Stimulated activated CD4-positive, alpha-beta T cell treated with anti-CD3 and anti-CD28 coated beads, TNF-alpha, amount 100 ng/mL, for 4 hours (primary cell): ENCODE results near the gene ZIC3.
"Not testable (repeated sequence)": the region's sequence is repeated elsewhere in the genome, so short reads cannot be mapped to it uniquely, and the experiment has no call there.

ENCODE experiments used
- DNase-seq, 3 experiments: peaks; one replicate each; pipeline ENCODE4 v3.0.0-alpha.2; 2020; ENCODE audit warnings: low read depth in 3 of 3

The ZIC3 gene

DNA sequence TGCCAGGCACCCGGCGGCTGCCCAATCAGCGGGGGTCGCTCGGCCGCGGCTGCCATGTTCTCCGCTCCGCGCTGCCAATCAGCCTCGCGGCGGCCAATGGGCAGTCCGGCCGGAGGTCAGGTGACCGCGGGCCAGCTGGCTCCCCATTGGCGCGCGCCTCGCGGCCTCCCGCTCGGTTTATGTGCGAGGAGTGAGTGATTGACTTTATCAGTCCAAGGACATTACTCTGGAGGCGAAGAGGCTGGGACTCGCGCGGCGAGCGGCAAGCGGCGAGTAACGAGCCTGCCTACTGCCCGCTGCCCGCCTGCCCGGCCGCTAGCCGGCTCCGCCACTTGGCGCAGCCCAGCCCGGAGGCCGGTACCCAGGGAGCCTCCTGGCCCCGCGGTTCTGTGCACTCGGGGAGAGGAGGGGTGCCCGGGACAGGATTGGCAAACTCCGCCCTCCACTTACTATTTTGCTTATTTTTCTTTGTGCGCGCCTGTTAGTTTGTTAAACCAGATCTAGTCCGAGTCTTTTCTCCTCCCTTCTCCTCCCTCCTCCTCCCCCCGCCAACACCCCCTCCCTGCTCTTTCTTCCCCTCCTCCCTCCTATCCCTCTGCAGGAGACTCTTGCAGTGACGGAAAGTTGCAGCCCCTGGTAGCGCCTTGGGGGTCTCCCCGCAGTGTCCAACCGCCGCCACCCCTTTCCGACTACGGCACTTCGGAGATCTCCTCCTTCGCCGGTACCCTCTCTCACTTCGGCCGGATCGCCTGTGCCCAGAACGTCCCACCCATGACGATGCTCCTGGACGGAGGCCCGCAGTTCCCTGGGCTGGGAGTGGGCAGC, at the start of gene ZIC3:
Gene ZIC3 (plus strand): TSS at position 207 of the 825 bp plus-strand sequence. CDS start 565 bp downstream, at position 772.
- no peak for DNase-seq

DNA sequence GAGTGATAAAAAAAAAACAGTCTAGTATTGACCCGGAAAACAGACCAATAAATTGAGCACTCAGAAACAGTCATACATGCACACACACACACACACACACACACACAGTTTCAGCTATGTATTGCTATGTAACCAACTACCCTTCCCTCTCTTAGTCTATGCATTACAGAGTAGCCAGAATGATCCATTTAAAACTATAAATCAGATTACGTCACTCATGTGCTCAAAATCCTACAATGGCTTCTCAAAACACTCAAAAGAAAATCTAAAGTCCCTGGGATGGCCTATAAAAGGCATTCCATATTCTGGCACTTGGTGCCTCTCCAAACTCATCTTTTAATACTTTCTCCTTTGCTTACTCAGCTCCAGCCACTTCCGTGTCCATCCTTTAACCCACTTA, 46.5 kb upstream of the ZIC3 start:
- DNase-seq, result no peak

DNA sequence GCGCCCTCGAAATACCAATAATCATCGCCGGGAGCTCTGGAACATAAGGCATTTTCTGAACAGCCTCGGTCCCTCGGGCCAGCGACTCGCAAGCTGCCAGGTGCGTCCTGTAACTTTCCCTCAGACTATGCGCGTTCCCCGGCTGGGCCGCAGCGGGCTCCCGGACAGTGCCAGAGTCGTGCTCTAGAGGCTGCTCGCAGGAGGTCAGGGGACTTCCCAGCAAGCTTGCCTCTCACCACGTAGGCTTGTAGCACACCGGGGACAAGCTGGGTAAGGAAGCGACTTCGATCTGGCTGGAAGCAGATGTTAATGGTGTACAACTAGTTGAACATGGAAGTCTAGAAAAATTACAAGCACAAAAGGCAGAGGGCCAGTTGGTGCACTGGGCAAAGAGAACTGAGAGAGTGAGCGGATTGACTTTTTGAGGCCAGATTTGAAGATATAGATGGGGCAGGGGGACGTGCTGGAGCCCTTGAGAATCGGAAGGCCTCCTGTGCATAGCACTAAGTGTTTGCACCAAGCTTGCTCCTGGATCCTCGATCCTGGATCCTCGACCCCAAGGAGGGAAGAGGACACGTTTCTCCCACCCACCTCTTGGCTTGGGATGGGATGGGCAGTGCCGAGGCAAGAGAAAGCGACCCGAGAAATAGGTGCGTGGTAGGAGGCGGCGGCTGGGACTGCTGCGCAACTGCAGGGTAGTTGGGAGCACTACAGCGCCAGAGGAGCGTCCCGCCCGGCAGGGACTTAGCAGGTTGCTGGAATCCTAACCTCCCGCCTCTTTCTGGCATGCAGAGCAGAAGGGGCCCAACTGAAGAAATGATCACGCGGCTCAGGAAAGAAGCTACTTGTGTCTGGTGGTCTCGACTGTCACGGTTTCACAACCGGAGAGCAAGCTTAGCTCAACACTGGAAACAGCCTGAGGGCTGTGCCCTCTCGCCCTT, 19.9 kb upstream of the ZIC3 start:
- no peak for DNase-seq

DNA sequence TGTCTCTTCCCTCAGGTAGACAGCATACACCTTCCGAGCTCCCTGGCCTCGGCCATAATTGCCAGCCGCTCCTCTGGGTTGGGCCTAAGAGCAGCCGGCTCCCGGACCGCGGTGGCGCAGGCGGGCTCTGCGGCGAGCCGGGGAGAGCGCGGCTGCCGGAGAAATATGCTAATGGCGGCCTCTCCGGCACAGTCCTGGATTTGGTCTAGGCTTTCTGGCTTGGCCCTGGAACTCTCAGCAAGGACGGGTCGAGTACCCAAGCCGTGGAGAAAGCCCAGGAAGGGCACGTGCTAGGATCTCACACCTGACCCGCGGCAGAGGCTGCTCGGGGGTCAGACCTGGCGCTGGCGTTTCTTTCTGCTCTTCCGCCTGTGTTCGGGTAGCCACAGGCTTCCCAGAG, 18.6 kb upstream of the ZIC3 start:
- no peak for DNase-seq

DNA sequence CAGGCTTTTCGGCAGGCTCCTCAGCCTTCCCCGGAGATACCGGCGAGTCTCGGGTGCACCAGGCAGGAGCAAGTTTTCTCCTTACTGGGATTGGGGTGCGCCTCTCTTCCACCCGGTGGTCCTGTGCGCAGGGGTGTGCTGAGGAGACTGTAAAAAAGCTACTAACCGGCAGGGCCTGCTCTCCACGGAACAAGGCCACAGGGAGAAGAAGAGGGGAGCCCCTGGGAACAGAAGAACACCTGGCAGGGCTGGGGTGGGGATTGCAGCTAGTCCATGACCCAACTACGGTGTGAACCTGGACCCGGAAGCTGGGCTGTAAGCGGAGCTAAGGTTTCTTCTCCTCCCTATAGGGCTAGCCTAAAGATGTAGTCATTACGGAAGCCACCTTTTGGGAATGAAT, 17.7 kb upstream of the ZIC3 start:
- DNase-seq, result no peak

DNA sequence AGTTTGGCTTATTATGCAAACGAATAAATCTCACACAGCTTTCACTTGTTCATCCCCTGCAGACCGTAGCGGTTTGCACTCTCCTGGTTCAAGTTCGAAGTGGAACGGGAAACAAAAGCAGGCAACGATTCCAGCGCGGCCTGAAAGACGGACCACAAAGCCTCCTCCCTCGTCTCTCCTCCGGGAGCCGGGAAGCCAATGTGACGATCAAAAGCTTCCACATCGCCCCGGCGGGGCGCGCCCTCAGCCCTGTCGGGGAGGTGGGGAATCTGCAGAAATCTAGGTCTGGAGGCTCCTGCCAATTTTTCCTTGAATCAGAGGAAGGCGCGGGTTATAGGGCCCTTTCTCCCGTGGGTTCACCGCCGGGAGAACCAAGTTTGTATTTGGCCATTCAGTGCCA, 16.9 kb upstream of the ZIC3 start:
- no peak for DNase-seq

DNA sequence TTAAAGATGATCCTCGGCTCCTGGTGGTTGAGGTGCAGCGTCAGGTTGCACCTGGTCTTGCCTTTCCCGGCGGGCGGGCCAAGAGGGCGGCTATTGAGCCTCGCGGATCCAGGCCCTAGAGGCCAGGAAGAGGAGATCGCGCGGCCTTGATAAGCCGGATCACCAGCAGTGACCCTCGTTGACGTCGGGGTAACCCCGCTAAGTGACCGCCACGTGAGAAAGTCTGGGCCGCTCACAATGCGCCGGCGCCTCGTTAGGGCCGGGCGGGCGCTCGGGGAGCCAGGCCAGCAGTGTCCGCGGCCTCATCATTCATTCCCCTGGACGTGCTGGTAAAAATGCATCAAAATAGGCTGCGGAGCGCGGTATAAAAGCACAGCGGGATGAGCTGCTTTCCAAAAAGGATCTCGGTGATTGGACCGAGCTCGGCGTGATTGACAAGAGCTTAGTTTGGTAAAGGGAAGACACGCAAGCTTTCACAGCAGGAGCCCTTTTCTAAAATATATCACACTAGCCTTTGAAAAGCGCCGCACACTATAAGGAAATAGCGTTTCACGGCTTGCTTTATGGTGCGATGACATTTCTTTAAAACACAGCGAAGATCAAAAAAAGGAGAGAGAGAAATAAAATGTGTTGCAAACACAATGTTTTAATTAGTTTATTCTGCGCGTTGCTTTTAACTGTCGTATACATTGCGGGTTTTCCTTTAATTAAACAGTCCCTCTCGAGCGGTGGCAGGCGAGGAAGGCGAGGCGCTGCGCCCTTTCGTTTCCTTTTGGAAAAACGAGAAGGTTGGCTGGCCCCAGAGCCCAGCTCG, 15.9 kb upstream of the ZIC3 start:
- no peak for DNase-seq

DNA sequence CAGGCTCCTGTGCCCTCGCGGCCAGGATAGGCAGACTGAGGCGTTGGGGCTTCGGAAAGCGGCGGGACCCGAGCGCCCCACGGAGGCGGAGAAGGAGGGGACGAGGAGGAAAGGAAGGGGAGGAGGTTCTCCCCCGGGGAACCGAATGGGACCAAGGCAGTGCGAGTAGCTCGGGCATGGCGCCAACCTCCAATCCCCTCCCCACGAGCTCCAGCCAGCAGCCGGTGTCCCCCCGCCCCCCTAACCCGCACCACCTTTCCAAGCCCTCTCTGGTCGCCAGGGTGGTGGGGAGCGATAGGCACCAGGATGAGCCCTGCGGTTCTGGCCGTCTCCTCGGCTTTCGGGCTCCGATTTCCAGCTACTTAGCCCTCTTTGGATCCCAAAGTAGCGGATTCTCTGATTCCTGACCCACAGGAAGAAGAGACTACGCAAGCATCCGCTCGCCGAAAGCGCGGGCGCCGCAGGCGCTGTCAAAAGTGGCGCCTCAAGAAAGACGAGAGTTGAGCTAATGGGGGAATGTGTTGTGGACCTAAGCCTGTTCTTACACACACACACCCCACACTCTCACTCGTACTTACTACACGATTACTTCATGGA, 15.2 kb upstream of the ZIC3 start:
- no peak for DNase-seq

DNA sequence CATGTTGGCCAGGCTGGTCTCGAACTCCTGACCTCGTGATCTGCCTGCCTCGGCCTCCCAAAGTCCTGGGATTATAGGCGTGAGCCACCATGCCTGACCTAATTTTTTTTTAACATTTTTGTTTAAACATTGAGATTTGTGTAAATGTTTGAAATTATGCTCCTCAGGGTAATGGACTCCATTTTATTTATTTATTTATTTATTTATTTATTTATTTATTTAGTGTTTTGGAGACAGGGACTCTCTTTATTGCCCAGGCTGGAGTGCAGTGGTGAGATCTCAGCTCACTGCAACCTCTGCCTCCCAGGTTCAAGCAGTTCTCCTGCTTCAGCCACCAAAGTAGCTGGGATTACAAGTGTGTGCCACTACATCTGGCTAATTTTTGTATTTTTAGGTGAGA, 13.8 kb upstream of the ZIC3 start:
- not testable (repeated sequence) for DNase-seq

DNA sequence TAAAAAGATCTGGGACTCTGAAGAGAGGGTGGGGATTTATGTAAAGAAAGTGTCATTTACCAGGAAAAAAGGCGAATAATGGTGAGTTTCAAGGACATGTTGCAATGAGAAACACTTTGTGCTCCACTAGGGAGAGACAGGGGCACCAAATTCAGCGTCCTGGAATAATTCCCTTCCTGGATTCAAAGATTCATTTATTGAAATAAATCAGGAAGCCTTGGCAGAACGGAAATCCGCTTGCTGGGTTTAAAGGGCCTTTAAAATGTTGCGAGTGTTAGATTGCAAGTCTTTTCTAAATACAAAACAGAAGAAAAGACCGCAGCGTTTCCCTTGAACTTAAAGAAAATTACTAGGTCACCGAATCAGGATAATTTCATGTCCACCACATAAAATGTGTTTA, 3.8 kb upstream of the ZIC3 start:
- no peak for DNase-seq

DNA sequence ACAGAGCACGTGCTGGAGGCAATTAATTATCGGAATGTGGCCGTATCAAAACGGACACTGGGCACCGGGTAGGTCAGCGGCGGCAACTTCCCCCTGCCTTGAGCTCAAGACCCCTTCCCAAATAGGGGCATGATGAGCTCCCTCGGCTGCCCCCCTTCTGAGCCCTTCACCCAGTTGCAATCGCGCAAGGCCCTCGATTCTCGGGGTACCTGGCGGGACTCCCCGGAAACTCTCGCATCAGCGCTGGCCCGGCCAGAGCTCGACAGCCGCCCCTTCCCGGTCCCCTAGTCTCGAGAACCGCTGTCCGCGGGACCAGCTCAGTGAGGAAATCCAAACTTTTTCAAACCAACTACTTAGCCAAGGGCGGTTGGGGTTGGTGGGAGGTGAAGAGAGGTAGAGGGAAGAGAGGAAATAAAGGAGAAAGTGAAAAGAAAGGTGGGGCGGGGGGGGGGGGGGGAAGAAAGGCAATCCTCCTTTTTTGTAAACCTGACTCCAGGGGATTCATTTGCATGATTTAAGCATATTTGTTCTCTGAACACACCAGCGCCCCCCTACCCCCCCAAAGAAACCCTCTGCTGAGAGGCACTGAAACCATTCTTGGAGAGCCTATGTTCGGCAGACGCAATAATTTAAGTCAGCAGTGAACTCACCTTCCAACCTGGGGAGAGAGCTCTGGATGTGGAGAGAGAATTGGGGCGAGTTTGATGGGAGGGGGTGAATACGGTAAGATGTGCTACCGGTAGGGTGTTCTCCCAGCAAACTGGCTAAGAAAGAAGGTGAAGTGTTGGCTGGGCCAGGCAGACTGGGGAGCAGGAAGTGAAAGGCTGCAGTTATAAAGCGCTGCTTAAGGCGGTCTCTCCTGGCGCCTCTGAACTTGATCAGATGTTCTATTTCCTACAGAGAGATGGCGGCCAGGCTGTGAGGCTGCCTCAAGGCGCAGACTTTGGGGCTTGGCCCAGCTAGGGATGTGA, 2.0 kb upstream of the ZIC3 start:
- no peak for DNase-seq

DNA sequence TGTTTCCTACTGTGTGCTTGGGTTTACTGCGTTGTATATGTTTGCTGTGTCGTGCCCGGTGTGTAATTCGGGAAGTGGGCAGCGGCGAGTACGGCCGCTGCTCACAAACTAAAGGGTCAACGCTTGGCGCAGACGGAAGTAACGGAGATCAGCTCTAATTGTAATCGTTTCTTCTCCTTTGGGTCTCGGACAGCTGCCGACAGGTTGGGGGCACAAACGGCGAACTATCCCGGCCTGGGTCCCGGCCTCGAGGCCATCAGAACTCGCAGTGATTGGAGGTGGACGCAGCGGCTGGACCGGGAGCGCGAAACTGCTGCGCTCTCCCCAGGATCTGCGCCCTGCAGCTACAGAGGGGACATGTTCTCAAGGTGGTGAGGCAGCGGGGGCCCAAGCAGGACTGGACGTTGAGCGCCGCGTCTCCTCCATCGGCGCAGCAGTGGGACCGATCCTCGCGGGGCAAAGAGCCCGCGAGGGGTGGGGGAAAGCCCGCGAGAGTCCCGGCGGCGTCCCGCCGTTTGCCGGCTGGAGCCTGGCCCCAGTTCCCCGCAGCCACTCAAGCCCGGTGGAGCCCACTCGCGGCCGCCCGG, 516 bp upstream of the ZIC3 start:
- DNase-seq, result no peak

DNA sequence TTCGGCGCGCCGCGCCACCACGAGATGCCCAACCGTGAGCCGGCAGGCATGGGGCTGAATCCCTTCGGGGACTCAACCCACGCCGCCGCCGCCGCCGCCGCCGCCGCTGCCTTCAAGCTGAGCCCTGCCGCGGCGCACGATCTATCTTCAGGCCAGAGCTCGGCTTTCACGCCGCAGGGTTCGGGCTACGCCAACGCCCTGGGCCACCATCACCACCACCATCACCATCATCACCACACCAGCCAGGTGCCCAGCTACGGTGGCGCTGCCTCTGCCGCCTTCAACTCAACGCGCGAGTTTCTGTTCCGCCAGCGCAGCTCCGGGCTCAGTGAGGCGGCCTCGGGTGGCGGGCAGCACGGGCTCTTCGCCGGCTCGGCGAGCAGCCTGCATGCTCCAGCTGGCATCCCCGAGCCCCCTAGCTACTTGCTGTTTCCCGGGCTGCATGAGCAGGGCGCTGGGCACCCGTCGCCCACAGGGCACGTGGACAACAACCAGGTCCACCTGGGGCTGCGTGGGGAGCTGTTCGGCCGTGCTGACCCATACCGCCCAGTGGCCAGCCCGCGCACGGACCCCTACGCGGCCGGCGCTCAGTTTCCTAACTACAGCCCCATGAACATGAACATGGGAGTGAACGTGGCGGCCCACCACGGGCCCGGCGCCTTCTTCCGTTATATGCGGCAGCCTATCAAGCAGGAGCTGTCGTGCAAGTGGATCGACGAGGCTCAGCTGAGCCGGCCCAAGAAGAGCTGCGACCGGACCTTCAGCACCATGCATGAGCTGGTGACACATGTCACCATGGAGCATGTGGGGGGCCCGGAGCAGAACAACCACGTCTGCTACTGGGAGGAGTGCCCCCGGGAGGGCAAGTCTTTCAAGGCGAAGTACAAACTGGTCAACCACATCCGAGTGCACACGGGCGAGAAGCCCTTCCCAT, 1.1 kb downstream of the ZIC3 start:
- no peak for DNase-seq

DNA sequence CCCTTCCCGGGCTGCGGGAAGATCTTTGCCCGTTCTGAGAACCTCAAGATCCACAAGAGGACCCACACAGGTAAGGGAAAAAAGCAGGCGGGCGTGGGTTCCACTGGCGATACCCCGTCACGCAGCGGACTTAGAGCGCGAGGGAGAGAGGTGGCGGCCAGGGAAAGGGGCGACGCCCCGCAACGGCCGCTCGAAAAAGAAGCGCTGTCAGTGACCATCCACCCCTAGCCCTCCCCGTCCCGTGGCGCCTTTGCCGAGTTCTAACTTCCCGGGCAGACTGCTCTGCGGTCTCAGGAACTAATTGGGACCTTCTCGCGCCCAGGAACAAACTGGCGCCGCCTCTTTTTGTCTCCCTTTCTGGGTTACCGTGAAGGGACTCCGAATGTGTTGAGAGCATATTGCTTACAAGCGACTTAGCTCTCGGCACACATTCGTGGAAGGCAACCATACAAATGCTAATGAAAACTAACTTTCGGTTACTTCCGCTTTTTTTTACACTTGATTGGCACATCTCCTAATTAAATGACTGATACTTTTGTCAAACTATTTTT, 1.8 kb downstream of the ZIC3 start:
- no peak for DNase-seq

DNA sequence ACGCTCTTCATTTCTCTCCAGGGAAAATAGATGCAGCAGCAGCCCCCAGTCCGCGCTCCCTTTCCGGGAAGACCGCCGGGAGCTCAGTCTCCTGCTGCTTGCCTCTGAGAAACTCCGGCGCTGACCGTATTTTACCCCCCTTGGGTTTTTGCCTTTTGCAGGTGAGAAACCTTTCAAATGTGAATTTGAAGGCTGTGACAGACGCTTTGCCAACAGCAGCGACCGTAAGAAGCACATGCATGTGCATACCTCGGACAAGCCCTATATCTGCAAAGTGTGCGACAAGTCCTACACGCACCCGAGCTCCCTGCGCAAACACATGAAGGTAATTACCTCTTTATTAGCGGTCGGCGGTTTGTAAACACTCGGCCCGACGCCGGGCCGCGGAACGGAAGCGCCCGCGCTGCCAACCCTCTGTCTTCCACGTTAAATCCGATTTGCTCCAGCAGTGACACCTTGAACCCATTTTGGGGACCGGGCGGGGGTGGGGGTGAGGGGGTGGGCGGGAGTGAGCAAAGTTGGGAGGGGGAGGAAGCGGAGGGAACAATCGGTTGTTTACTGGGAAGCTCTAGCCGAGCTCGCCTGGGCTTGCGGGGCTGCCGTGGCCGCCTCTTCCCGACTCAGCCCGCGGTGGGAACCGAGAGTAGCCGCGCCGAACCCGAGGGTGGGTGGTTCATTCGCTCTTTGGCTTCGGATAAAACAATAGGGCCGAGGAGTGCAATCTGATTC, 3.0 kb downstream of the ZIC3 start:
- no peak for DNase-seq

DNA sequence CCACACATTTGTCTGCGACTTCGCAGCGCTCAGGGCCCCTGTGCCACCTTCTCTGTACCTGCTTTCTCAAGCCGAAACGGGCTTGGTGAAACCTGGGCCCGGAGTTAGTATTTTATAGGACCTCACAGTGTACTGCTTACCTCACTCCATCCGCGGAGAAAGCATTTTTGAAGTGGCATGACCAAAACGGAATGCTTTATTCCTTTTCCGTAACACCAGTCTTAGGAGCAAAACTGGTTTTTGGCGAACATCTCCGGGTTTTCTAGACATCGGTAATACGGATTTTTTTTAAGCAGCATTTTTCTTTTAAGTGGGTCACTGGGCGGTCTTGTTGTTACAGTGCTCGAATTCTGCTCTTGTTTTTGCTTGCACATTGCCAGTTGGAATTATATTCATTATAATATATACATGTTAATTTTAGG, 3.6 kb downstream of the ZIC3 start:
- DNase-seq, result no peak

DNA sequence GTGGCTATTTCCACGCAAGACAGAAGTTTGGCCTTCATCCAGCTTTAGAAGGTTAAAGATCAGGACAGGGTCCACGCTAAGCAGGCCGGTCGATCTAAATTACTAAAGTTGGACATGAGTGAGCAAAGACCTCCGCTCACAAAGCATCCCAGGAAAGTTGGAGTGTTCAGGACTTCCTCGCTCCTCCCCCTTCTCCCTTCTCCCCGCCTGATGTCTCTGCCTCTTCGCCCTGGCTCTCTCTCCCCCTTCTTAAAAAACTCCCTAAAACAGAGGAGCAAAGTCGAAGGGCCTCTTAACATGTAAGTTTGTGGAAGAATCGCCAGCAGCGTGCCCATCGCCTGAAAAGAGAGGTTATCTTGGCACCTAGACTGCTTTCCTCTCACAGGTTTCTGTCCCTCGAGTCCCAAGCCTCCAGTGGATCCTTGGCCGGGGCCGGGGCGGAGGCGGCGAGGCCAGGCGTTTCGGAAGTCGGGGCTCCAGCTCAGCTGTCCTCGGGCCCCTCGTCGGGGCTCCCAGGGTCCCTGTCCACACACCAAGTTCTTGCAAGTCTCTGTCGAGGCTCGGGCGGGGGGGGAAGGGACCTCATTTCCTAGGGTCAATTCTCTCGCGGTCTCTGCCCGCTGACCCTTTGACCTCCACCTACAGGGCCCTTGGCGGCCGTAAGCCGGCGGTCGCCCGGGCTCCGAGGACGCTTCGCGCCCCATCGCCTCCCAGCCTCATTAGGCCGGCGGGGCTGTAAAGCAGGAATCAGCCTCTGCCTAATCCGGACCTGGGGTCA, 7.6 kb downstream of the ZIC3 start:
- DNase-seq, result no peak
